SK-N-SH treated with all-trans-retinoic acid at 6 μM for 48 hours (cell line): ENCODE data around the gene PI16.

Source experiments
- PPARA ChIP-seq: fragments of 250-450 bp; sonication (Bioruptor Pico); IDR thresholded peaks from 2 replicates; pipeline ENCODE4 v1.5.0; 2020; ENCODE audit warnings: mild to moderate bottlenecking, borderline replicate concordance
- RARB ChIP-seq: fragments of 250-450 bp; sonication (Bioruptor Pico); IDR thresholded peaks from 2 replicates; pipeline ENCODE4 v1.8.0; 2021; ENCODE audit warnings: mild to moderate bottlenecking, moderate library complexity
- ZNF70 ChIP-seq: fragments of 450-650 bp; formaldehyde crosslinking; IDR thresholded peaks from 2 replicates; pipeline ENCODE4 v1.5.0; 2020; ENCODE audit warnings: mild to moderate bottlenecking, moderate library complexity
- ZNF8 ChIP-seq: fragments of 450-650 bp; formaldehyde crosslinking; IDR thresholded peaks from 2 replicates; pipeline ENCODE4 v1.5.0; 2020; ENCODE audit warnings: mild to moderate bottlenecking, moderate library complexity
- TF ChIP-seq, protein P1 (sequence below): fragments of 250-450 bp; sonication (Bioruptor Pico); IDR thresholded peaks from 2 replicates; pipeline ENCODE4 v1.8.0; 2020; ENCODE audit warnings: mild to moderate bottlenecking, moderate library complexity, borderline replicate concordance
- TF ChIP-seq, protein P2 (sequence below): fragments of 250-450 bp; sonication (Bioruptor Pico); IDR thresholded peaks from 2 replicates; pipeline ENCODE4 v1.5.1; 2020; ENCODE audit warnings: low read depth, mild to moderate bottlenecking, moderate library complexity
- TF ChIP-seq, protein P3 (sequence below): fragments of 250-450 bp; sonication (Bioruptor Pico); IDR thresholded peaks from 2 replicates; pipeline ENCODE4 v1.5.0; 2020; ENCODE audit warnings: mild to moderate bottlenecking, moderate library complexity

DNA sequence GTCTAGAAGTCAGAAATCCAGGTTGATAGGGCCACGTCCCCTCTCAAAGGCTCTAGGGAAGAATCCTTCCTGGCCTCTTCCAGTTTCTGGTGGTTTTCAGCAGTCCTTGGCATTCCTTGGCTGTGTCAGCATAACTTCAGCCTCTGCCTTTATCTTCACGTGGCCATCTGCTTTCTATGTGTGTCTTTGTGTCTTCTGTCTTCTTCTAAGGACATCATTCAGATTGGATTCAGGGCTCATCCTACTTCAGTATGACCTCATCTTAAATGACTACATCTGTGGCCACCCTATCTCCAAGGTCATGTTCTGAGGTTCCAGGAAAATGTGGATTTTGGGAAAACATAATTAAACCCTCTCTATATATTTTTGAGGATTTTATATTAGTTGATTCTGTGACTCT lies 45.8 kb upstream of the PI16 start:
- TF ChIP-seq PPARA (CRISPR knock-in tag) = no peak
- TF ChIP-seq, protein P1, sequence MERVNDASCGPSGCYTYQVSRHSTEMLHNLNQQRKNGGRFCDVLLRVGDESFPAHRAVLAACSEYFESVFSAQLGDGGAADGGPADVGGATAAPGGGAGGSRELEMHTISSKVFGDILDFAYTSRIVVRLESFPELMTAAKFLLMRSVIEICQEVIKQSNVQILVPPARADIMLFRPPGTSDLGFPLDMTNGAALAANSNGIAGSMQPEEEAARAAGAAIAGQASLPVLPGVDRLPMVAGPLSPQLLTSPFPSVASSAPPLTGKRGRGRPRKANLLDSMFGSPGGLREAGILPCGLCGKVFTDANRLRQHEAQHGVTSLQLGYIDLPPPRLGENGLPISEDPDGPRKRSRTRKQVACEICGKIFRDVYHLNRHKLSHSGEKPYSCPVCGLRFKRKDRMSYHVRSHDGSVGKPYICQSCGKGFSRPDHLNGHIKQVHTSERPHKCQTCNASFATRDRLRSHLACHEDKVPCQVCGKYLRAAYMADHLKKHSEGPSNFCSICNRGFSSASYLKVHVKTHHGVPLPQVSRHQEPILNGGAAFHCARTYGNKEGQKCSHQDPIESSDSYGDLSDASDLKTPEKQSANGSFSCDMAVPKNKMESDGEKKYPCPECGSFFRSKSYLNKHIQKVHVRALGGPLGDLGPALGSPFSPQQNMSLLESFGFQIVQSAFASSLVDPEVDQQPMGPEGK = no peak
- TF ChIP-seq, protein P2, sequence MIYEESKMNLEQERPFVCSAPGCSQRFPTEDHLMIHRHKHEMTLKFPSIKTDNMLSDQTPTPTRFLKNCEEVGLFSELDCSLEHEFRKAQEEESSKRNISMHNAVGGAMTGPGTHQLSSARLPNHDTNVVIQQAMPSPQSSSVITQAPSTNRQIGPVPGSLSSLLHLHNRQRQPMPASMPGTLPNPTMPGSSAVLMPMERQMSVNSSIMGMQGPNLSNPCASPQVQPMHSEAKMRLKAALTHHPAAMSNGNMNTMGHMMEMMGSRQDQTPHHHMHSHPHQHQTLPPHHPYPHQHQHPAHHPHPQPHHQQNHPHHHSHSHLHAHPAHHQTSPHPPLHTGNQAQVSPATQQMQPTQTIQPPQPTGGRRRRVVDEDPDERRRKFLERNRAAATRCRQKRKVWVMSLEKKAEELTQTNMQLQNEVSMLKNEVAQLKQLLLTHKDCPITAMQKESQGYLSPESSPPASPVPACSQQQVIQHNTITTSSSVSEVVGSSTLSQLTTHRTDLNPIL (CRISPR knock-in tag) = no peak
- TF ChIP-seq ZNF70 (CRISPR knock-in tag) = no peak
- TF ChIP-seq RARB (CRISPR knock-in tag) = no peak
- TF ChIP-seq, protein P3, sequence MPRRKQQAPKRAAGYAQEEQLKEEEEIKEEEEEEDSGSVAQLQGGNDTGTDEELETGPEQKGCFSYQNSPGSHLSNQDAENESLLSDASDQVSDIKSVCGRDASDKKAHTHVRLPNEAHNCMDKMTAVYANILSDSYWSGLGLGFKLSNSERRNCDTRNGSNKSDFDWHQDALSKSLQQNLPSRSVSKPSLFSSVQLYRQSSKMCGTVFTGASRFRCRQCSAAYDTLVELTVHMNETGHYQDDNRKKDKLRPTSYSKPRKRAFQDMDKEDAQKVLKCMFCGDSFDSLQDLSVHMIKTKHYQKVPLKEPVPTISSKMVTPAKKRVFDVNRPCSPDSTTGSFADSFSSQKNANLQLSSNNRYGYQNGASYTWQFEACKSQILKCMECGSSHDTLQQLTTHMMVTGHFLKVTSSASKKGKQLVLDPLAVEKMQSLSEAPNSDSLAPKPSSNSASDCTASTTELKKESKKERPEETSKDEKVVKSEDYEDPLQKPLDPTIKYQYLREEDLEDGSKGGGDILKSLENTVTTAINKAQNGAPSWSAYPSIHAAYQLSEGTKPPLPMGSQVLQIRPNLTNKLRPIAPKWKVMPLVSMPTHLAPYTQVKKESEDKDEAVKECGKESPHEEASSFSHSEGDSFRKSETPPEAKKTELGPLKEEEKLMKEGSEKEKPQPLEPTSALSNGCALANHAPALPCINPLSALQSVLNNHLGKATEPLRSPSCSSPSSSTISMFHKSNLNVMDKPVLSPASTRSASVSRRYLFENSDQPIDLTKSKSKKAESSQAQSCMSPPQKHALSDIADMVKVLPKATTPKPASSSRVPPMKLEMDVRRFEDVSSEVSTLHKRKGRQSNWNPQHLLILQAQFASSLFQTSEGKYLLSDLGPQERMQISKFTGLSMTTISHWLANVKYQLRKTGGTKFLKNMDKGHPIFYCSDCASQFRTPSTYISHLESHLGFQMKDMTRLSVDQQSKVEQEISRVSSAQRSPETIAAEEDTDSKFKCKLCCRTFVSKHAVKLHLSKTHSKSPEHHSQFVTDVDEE = no peak
- no peak for TF ChIP-seq ZNF8 (CRISPR knock-in tag)
